Esophagus muscularis mucosa (tissue), 4 donors: Measurements from ENCODE around the gene DGKZ. TPM values are rescaled to one million over a fixed set of nuclear protein-coding genes. Genes with fewer than 3 reads are reported as not detected.

Experiments
- DNase-seq: peaks from one replicate; pipeline ENCODE4 v3.0.0-alpha.2; 2017; ENCODE audit errors: extremely low spot score
- H3K27ac ChIP-seq, 4 donors: fragments of 200-600 bp; sonication (generic); replicated peaks in 1 of 4; 1 replicate in 3 of 4; 2 replicates in 1 of 4; pipeline ENCODE4 v1.5.1; 2016 to 2019; ENCODE audit warnings: mild to moderate bottlenecking in 1 of 4
- H3K27me3 ChIP-seq, 4 donors: fragments of 200-600 bp; sonication (generic); one replicate each; pipeline versions ENCODE4 v1.5.1 to v1.6.0; 2016 to 2019
- H3K36me3 ChIP-seq, 4 donors: fragments of 200-600 bp; sonication (generic); one replicate each; pipeline ENCODE4 v1.5.1; 2016 to 2019
- H3K4me1 ChIP-seq, 4 donors: fragments of 200-600 bp; sonication (generic); one replicate each; pipeline ENCODE4 v1.5.1; 2016 to 2019
- H3K4me3 ChIP-seq, 4 donors: fragments of 200-600 bp; sonication (generic); 1 replicate in 2 of 4; 2 replicates in 2 of 4; pipeline ENCODE4 v1.5.1; 2016 to 2019; ENCODE audit warnings: mild to moderate bottlenecking in 4 of 4, moderate library complexity in 1 of 4
- H3K9me3 ChIP-seq, 4 donors: fragments of 200-600 bp; sonication (generic); 1 replicate in 3 of 4; 2 replicates in 1 of 4; pipeline ENCODE4 v1.5.1; 2016 to 2019
- CTCF ChIP-seq, 3 experiments: fragments of 200-600 bp in 2 of 3; fragments of 450-650 bp in 1 of 3; sonication (generic) in 2 of 3; IDR thresholded peaks; one replicate each; pipeline ENCODE4 v1.5.1; 2017 to 2019; ENCODE audit warnings: antibody characterized with exemption in 3 of 3, mild to moderate bottlenecking in 2 of 3, moderate library complexity in 1 of 3
- EP300 ChIP-seq: sonication (generic); formaldehyde crosslinking; IDR thresholded peaks from one replicate; pipeline ENCODE4 v1.6.1; 2017; ENCODE audit warnings: antibody characterized with exemption
- POLR2A ChIP-seq: fragments of 450-650 bp; IDR thresholded peaks from one replicate; pipeline ENCODE4 v1.6.1; 2017; ENCODE audit warnings: antibody characterized with exemption, moderate library complexity, mild to moderate bottlenecking, low read depth
- POLR2AphosphoS5 ChIP-seq, 2 donors: sonication (generic); formaldehyde crosslinking; IDR thresholded peaks; one replicate each; pipeline ENCODE4 v1.6.1; 2017; ENCODE audit warnings: antibody characterized with exemption in 2 of 2
- WGBS: methylation state at CpG from one replicate; pipeline ENCODE4 v1.1.5; 2018; 5-methylcytosine and 5-hydroxymethylcytosine counted together
- intact Hi-C: fragments of 100-400 bp; cut with DNase I; formaldehyde crosslinking; loops from one replicate; pipeline ENCODE4 v1.15.1; 2023
- total RNA-seq, 4 donors: library from RNA; depleted of rRNA; stranded (reverse); fragments of >200 nt; gene quantifications; one replicate each; pipeline versions ENCODE4 v1.1.0 to v1.2.1, GENCODE V29; 2016

Gene DGKZ
- total RNA-seq, 4 donors from 2014 or later: 39.4 to 85.8 (median 55.4) TPM

- WGBS: 87% methylated on average over 13 of the region's 22 CpGs
- no peak for DNase-seq
- intact Hi-C loops: loop anchor here (2.0 kb wide), 1 partner anchor 13 kb away; no protein-coding TSS in a partner anchor
- Histone ChIP-seq H3K27ac (no peak overlapping the region), H3K4me1 (peaks cover 41 to 65% (median 52%) of the 10 kb centered on the region in 4 donors), H3K27me3 (no peaks in the 10 kb centered on the region), H3K9me3 (no peaks in the 10 kb centered on the region), H3K4me3 (no peak overlapping the region), H3K36me3 (peaks cover 0 to 42% (median 32%) of the 10 kb centered on the region in 4 donors)
- TF ChIP-seq POLR2A: no peak
- TF ChIP-seq CTCF (IDR thresholded peaks at IDR 0.05): no peak
- no peak for TF ChIP-seq POLR2AphosphoS5 (IDR thresholded peaks at IDR 0.05)
- no peak for TF ChIP-seq EP300
Observed at GRCh38 chr11:46366260-46366659, 19.0 kb downstream of the DGKZ start.

- peaks cover 37 to 60% (median 47%) of the 10 kb centered on the region in 4 donors for H3K4me1 ChIP-seq
- peaks cover 0 to 46% (median 37%) of the 10 kb centered on the region in 4 donors for H3K36me3 ChIP-seq
- no peaks in the 10 kb centered on the region for H3K9me3 ChIP-seq
- 93% methylated on average over 19 of the region's 31 CpGs for WGBS
- intact Hi-C loops: loop anchor here (2.0 kb wide), 1 partner anchor 14 kb away; no protein-coding TSS in a partner anchor
- peak overlapping the region in 1 of 4 donors; percentile 8 for H3K27ac ChIP-seq
- TF ChIP-seq POLR2A (no peak), EP300 (no peak), POLR2AphosphoS5 (IDR thresholded peaks at IDR 0.05) (no peak)
- H3K4me3 ChIP-seq: no peak overlapping the region
- no peak for DNase-seq
- no peaks in the 10 kb centered on the region for H3K27me3 ChIP-seq
Observed at GRCh38 chr11:46366661-46367161, 19.4 kb downstream of the DGKZ start.

DNA sequence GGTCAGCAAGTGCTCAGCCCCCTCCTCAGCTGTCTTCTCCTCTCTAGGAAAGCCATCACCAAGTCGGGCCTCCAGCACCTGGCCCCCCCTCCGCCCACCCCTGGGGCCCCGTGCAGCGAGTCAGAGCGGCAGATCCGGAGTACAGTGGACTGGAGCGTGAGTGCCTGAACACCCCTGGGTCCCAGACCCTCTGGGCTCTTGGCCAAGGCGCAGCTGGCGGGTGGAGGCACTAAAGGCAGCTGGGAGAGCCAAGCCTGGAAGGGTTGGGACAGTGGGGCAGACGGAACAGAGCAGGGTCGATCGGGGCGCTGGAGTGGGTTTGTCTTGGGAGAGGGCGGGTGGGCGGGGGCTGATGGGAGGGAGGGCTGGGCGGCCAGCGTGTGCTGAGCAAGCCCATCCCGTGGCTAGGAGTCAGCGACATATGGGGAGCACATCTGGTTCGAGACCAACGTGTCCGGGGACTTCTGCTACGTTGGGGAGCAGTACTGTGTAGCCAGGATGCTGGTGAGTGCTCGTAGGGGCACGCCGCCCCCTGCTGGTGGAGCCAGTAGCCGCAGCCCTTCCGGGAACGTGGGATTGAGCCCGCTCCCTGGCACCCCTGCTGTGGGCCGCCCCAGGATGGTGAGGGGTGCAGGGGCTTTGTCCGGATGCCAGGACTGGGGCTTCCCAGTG is 20.1 kb downstream of the DGKZ start:
- Histone ChIP-seq H3K27ac (peak overlapping the region in 2 of 4 donors; percentile 8 to 32), H3K27me3 (no peaks in the 10 kb centered on the region), H3K4me1 (peaks cover 30 to 53% (median 41%) of the 10 kb centered on the region in 4 donors), H3K36me3 (peaks cover 0 to 53% (median 43%) of the 10 kb centered on the region in 4 donors), H3K4me3 (peak overlapping the region in 3 of 4 donors; percentile 10 to 22 (median 20)), H3K9me3 (no peaks in the 10 kb centered on the region)
- TF ChIP-seq POLR2AphosphoS5 (IDR thresholded peaks at IDR 0.05) (peak in 1 of 2 donors; percentile 57), CTCF (IDR thresholded peaks at IDR 0.05) (peak; percentile 82 to 94 (median 91)), EP300 (no peak)
- WGBS: 9% methylated on average over 16 of the region's 32 CpGs
- intact Hi-C loops: loop anchor here (2.0 kb wide), 1 partner anchor 15 kb away; no protein-coding TSS in a partner anchor
- DNase-seq: no peak

- intact Hi-C loops: loop anchor here (2.0 kb wide), 1 partner anchor 15 kb away; no protein-coding TSS in a partner anchor
- Histone ChIP-seq H3K4me1 (peaks cover 25 to 48% (median 36%) of the 10 kb centered on the region in 4 donors), H3K27me3 (no peaks in the 10 kb centered on the region), H3K36me3 (peaks cover 0 to 58% (median 48%) of the 10 kb centered on the region in 4 donors), H3K9me3 (no peaks in the 10 kb centered on the region), H3K4me3 (peak overlapping the region in 1 of 4 donors; percentile 22), H3K27ac (no peak overlapping the region)
- 86% methylated on average over 7 of the region's 12 CpGs for WGBS
- TF ChIP-seq EP300 (no peak), POLR2AphosphoS5 (IDR thresholded peaks at IDR 0.05) (no peak), POLR2A (no peak), CTCF (IDR thresholded peaks at IDR 0.05) (no peak)
- DNase-seq: no peak
Observed at GRCh38 chr11:46367916-46368267, 20.6 kb downstream of the DGKZ start.

GRCh38 chr11:46369458-46370152 is 22.3 kb downstream of the DGKZ start:
- Histone ChIP-seq H3K36me3 (peaks cover 9 to 75% (median 64%) of the 10 kb centered on the region in 4 donors), H3K4me1 (peaks cover 13 to 32% (median 19%) of the 10 kb centered on the region in 4 donors), H3K27me3 (no peaks in the 10 kb centered on the region), H3K4me3 (no peak overlapping the region), H3K9me3 (no peaks in the 10 kb centered on the region), H3K27ac (no peak overlapping the region)
- intact Hi-C loops: no loop called here
- TF ChIP-seq EP300 (no peak), CTCF (IDR thresholded peaks at IDR 0.05) (peak; percentile 55 to 88 (median 60))
- 73% methylated on average over 22 of the region's 25 CpGs for WGBS
- DNase-seq: no peak
